K562 (cell line): Measurements from ENCODE around the gene DDX54. TPM values are rescaled to one million over a fixed set of nuclear protein-coding genes. Genes with fewer than 3 reads are reported as not detected.

Experiments
- GABPB1 ChIP-seq: sonication (generic); formaldehyde crosslinking; IDR thresholded peaks from 2 replicates; pipeline ENCODE4 v1.8.0; 2022; ENCODE audit warnings: mild to moderate bottlenecking, missing genetic modification reagents
- HNRNPH1 ChIP-seq: fragments of 200-400 bp; formaldehyde crosslinking; optimal IDR thresholded peaks from 2 replicates; pipeline ENCODE3; 2017; ENCODE audit warnings: low read depth, mild to moderate bottlenecking, low read length, moderate library complexity
- HNRNPLL ChIP-seq: fragments of 200-400 bp; formaldehyde crosslinking; IDR thresholded peaks from 2 replicates; pipeline ENCODE4 v1.6.1; 2017; ENCODE audit warnings: low read length, low read depth, mild to moderate bottlenecking; ENCODE audit not compliant: poor library complexity, severe bottlenecking
- LEF1 ChIP-seq: fragments of 450-650 bp; IDR thresholded peaks from 2 replicates; pipeline ENCODE4 v1.6.1; 2016; ENCODE audit warnings: mild to moderate bottlenecking
- NFIX ChIP-seq: fragments of 250-450 bp; sonication (Bioruptor Pico); IDR thresholded peaks from 2 replicates; pipeline ENCODE4 v1.4.0; 2020; ENCODE audit warnings: low read depth, mild to moderate bottlenecking, moderate library complexity
- NR1H2 ChIP-seq: sonication (generic); formaldehyde crosslinking; IDR thresholded peaks from 2 replicates; pipeline ENCODE4 v1.4.0; 2020; ENCODE audit warnings: mild to moderate bottlenecking, missing genetic modification reagents
- POLR2AphosphoS5 ChIP-seq: IDR thresholded peaks from 2 replicates; pipeline ENCODE4 v1.6.1; 2011; ENCODE audit warnings: mild to moderate bottlenecking, low read depth, low read length, moderate library complexity; ENCODE audit not compliant: control insufficient read depth, insufficient read depth
- PRMT5 ChIP-seq: sonication (generic); formaldehyde crosslinking; IDR thresholded peaks from 2 replicates; pipeline ENCODE4 v1.5.0; 2020; ENCODE audit warnings: missing genetic modification reagents
- SUPT5H ChIP-seq: fragments of 450-650 bp; IDR thresholded peaks from 2 replicates; pipeline ENCODE4 v1.6.1; 2016
- U2AF1 ChIP-seq: fragments of 200-400 bp; formaldehyde crosslinking; optimal IDR thresholded peaks from 2 replicates; pipeline ENCODE3; 2017; ENCODE audit warnings: mild to moderate bottlenecking, low read depth, low read length, moderate library complexity
- YY1 ChIP-seq, 3 experiments: IDR thresholded peaks; 2 replicates each; pipeline ENCODE4 v1.6.1; 2011; ENCODE audit warnings: low read length in 2 of 3, mild to moderate bottlenecking in 2 of 3, moderate library complexity in 2 of 3, borderline replicate concordance in 1 of 3, control low read depth in 1 of 3, low read depth in 1 of 3; ENCODE audit not compliant: insufficient read depth in 3 of 3, insufficient replicate concordance in 2 of 3, control insufficient read depth in 1 of 3, insufficient read length in 1 of 3; ENCODE audit errors: extremely low read depth in 1 of 3
- ZFP30 ChIP-seq: fragments of 250-450 bp; sonication (Bioruptor Pico); IDR thresholded peaks from 2 replicates; pipeline ENCODE4 v1.8.0; 2022; ENCODE audit warnings: moderate library complexity, mild to moderate bottlenecking, inconsistent platforms, borderline replicate concordance
- ZNF23 ChIP-seq: fragments of 250-450 bp; sonication (Bioruptor Pico); IDR thresholded peaks from 2 replicates; pipeline ENCODE4 v1.4.0; 2020; ENCODE audit warnings: mild to moderate bottlenecking
- ZNF57 ChIP-seq: fragments of 450-650 bp; formaldehyde crosslinking; IDR thresholded peaks from 2 replicates; pipeline ENCODE4 v1.4.0; 2020; ENCODE audit warnings: mild to moderate bottlenecking, moderate library complexity
- ZNF695 ChIP-seq: fragments of 450-650 bp; formaldehyde crosslinking; IDR thresholded peaks from 2 replicates; pipeline ENCODE4 v1.4.0; 2020; ENCODE audit warnings: mild to moderate bottlenecking, moderate library complexity
- polyA plus RNA-seq, 8 experiments: library from polyadenylated mRNA; depleted of rRNA in 4 of 8; stranded (reverse) in 5 of 8; unstranded in 3 of 8; fragments of >200 nt; fragmentation: Nextera tagmentation in 2 of 8; fragmentation: Illumina TruSeq in 1 of 8; extraction: Ambion mirVana in 2 of 8; extraction: Trizol in 1 of 8; gene quantifications; 2 replicates each; pipeline versions ENCODE4 v1.2.1 to v1.2.3, GENCODE V29; 2011 to 2014; ENCODE audit warnings: inconsistent platforms in 1 of 8, missing spikeins in 1 of 8
- total RNA-seq, 7 experiments: library from RNA; depleted of rRNA in 6 of 7; stranded (reverse); fragments of >200 nt in 6 of 7; fragmentation: Illumina TruSeq in 2 of 7; extraction: Trizol in 2 of 7; gene quantifications; 2 replicates each; pipeline versions ENCODE4 v1.2.1 to v1.2.3, GENCODE V29; 2011 to 2021; ENCODE audit warnings: low replicate concordance in 1 of 7
- TF ChIP-seq, protein P1 (sequence below): sonication (generic); formaldehyde crosslinking; IDR thresholded peaks from 2 replicates; pipeline ENCODE4 v1.8.0; 2022; ENCODE audit warnings: mild to moderate bottlenecking, low read depth, missing genetic modification reagents
- TF ChIP-seq, protein P2 (sequence below), 3 experiments: fragments of 200-800 bp in 1 of 3; fragments of 250-450 bp in 1 of 3; fragments of 450-650 bp in 1 of 3; sonication (Bioruptor Pico) in 1 of 3; sonication (Bioruptor generic) in 1 of 3; formaldehyde crosslinking in 1 of 3; IDR thresholded peaks; 2 replicates each; pipeline versions ENCODE4 v1.6.1 to v1.8.0; 2016 to 2022; ENCODE audit warnings: mild to moderate bottlenecking in 2 of 3, missing genetic modification characterization in 2 of 3, missing compliant biosample characterization in 1 of 3, moderate library complexity in 1 of 3
- TF ChIP-seq, protein P3 (sequence below): fragments of 450-650 bp; formaldehyde crosslinking; IDR thresholded peaks from 2 replicates; pipeline ENCODE4 v1.4.0; 2020; ENCODE audit warnings: mild to moderate bottlenecking, moderate library complexity
- TF ChIP-seq, protein P4 (sequence below): fragments of 250-450 bp; sonication (Bioruptor Pico); IDR thresholded peaks from 2 replicates; pipeline ENCODE4 v1.5.0; 2022; ENCODE audit warnings: mild to moderate bottlenecking

The DDX54 gene
- total and polyA plus RNA-seq, 9 of the 15 experiments (the other 6 are each of a cell fraction or from before 2014, with no cell fraction given) = 1.4 to 135 (median 51.4) TPM

DNA sequence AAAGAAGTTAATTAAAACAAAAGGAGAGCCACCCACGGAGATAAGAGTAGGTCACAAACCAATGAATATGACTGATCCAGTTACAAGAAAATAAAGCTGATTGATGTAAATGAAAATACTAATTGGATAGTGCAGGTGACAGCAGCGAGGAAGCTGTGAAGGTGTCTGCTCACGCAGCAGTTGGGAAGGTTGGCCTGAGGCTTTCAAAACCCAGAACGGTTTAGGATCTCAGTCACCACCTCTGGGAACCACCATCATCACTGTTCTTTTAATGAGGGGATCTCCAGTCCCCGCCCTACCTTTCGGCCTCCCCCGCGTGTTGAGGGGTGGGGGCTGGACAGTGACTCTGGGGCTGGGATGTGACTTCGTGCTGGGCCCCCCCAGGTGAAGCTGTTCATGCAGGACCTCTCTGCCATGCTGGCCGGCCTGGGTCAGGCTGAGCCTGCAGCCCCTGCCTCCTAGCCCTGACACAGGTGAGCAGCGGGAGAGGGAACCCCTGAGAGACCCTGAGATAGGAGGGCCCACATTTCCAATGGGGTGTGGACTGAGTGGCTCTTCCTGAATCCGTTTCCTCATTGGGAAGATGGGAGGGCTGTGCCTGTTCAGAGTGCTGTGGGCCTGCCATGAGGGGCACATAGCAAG, 27.9 kb downstream of the DDX54 start (continued):
- TF ChIP-seq HNRNPLL (no peak), ZFP30 (CRISPR knock-in tag) (no peak), ZNF23 (CRISPR knock-in tag) (no peak), POLR2AphosphoS5 (peak; percentile 26; the same call in 1 of the 2 replicates), ZNF57 (no peak), SUPT5H (peak; percentile 47), PRMT5 (no peak), ZNF695 (no peak), GABPB1 (CRISPR knock-in tag) (no peak), YY1 (IDR thresholded peaks at IDR 0.05; ENCODE audit: borderline replicate concordance in 1 of 3, control insufficient read depth in 1 of 3, extremely low read depth in 1 of 3, insufficient read depth in 3 of 3, insufficient read length in 1 of 3, insufficient replicate concordance in 2 of 3, low read depth in 1 of 3, low read length in 2 of 3) (no peak), NR1H2 (CRISPR knock-in tag) (no peak), NFIX (CRISPR knock-in tag) (no peak), LEF1 (no peak), HNRNPH1 (no peak), U2AF1 (no peak)
- TF ChIP-seq, protein P1, sequence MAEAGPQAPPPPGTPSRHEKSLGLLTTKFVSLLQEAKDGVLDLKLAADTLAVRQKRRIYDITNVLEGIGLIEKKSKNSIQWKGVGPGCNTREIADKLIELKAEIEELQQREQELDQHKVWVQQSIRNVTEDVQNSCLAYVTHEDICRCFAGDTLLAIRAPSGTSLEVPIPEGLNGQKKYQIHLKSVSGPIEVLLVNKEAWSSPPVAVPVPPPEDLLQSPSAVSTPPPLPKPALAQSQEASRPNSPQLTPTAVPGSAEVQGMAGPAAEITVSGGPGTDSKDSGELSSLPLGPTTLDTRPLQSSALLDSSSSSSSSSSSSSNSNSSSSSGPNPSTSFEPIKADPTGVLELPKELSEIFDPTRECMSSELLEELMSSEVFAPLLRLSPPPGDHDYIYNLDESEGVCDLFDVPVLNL (CRISPR knock-in tag) = no peak
- TF ChIP-seq, protein P2, sequence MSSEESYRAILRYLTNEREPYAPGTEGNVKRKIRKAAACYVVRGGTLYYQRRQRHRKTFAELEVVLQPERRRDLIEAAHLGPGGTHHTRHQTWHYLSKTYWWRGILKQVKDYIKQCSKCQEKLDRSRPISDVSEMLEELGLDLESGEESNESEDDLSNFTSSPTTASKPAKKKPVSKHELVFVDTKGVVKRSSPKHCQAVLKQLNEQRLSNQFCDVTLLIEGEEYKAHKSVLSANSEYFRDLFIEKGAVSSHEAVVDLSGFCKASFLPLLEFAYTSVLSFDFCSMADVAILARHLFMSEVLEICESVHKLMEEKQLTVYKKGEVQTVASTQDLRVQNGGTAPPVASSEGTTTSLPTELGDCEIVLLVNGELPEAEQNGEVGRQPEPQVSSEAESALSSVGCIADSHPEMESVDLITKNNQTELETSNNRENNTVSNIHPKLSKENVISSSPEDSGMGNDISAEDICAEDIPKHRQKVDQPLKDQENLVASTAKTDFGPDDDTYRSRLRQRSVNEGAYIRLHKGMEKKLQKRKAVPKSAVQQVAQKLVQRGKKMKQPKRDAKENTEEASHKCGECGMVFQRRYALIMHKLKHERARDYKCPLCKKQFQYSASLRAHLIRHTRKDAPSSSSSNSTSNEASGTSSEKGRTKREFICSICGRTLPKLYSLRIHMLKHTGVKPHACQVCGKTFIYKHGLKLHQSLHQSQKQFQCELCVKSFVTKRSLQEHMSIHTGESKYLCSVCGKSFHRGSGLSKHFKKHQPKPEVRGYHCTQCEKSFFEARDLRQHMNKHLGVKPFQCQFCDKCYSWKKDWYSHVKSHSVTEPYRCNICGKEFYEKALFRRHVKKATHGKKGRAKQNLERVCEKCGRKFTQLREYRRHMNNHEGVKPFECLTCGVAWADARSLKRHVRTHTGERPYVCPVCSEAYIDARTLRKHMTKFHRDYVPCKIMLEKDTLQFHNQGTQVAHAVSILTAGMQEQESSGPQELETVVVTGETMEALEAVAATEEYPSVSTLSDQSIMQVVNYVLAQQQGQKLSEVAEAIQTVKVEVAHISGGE (CRISPR knock-in tag; IDR thresholded peaks at IDR 0.05) = no peak
- TF ChIP-seq, protein P3, sequence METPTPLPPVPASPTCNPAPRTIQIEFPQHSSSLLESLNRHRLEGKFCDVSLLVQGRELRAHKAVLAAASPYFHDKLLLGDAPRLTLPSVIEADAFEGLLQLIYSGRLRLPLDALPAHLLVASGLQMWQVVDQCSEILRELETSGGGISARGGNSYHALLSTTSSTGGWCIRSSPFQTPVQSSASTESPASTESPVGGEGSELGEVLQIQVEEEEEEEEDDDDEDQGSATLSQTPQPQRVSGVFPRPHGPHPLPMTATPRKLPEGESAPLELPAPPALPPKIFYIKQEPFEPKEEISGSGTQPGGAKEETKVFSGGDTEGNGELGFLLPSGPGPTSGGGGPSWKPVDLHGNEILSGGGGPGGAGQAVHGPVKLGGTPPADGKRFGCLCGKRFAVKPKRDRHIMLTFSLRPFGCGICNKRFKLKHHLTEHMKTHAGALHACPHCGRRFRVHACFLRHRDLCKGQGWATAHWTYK (CRISPR knock-in tag) = no peak
- TF ChIP-seq, protein P4, sequence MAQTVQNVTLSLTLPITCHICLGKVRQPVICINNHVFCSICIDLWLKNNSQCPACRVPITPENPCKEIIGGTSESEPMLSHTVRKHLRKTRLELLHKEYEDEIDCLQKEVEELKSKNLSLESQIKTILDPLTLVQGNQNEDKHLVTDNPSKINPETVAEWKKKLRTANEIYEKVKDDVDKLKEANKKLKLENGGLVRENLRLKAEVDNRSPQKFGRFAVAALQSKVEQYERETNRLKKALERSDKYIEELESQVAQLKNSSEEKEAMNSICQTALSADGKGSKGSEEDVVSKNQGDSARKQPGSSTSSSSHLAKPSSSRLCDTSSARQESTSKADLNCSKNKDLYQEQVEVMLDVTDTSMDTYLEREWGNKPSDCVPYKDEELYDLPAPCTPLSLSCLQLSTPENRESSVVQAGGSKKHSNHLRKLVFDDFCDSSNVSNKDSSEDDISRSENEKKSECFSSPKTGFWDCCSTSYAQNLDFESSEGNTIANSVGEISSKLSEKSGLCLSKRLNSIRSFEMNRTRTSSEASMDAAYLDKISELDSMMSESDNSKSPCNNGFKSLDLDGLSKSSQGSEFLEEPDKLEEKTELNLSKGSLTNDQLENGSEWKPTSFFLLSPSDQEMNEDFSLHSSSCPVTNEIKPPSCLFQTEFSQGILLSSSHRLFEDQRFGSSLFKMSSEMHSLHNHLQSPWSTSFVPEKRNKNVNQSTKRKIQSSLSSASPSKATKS (CRISPR knock-in tag) = no peak
